ENCODE measurements around the gene BCS1L. TPM values are rescaled to one million over a fixed set of nuclear protein-coding genes. Genes with fewer than 3 reads are reported as not detected.
"Not testable (repeated sequence)": the region's sequence is repeated elsewhere in the genome, so short reads cannot be mapped to it uniquely, and the experiment has no call there.

Gene BCS1L
- total and polyA plus RNA-seq, 2 of the 13 experiments (the other 11 are each of a cell fraction or from before 2014, with no cell fraction given): 48.9 to 76.0 TPM

- TF ChIP-seq KLF6 (CRISPR knock-in tag; IDR thresholded peaks at IDR 0.05) (0 out of 2 replicates have a peak, but pooled peaks have one; percentile 54), ZNF605 (CRISPR knock-in tag; IDR thresholded peaks at IDR 0.05) (0 out of 2 replicates have a peak, but pooled peaks have one; percentile 23), RFXAP (CRISPR knock-in tag; IDR thresholded peaks at IDR 0.05; ENCODE audit: borderline replicate concordance) (0 out of 2 replicates have a peak, but pooled peaks have one; percentile 21), TEAD3 (CRISPR knock-in tag; optimal IDR thresholded peaks at IDR 0.05; ENCODE audit: borderline replicate concordance) (peak; percentile 88), ZNF644 (CRISPR knock-in tag; IDR thresholded peaks at IDR 0.05; ENCODE audit: low read depth) (0 out of 2 replicates have a peak, but pooled peaks have one; percentile 49), SMC3 (IDR thresholded peaks at IDR 0.05; ENCODE audit: low read length) (peak; percentile 98), THAP11 (CRISPR knock-in tag; IDR thresholded peaks at IDR 0.05) (peak; percentile 56; the same call in 1 of the 2 replicates), GABPA (CRISPR knock-in tag; IDR thresholded peaks at IDR 0.05; ENCODE audit: low read depth) (0 out of 2 replicates have a peak, but pooled peaks have one; percentile 43), ERF (CRISPR knock-in tag; IDR thresholded peaks at IDR 0.05) (0 out of 2 replicates have a peak, but pooled peaks have one; percentile 67), BCL6 (CRISPR knock-in tag; IDR thresholded peaks at IDR 0.05) (0 out of 2 replicates have a peak, but pooled peaks have one; percentile 8), SNAPC5 (CRISPR knock-in tag; IDR thresholded peaks at IDR 0.05; ENCODE audit: borderline replicate concordance) (0 out of 2 replicates have a peak, but pooled peaks have one; percentile 8), SP1 (CRISPR knock-in tag; IDR thresholded peaks at IDR 0.05) (0 out of 2 replicates have a peak, but pooled peaks have one; percentile 39), ZNF574 (CRISPR knock-in tag; IDR thresholded peaks at IDR 0.05) (peak; percentile 87), MYPOP (CRISPR knock-in tag; IDR thresholded peaks at IDR 0.05) (peak; percentile 92; the same call in 1 of the 2 replicates), IKZF5 (CRISPR knock-in tag; IDR thresholded peaks at IDR 0.05) (0 out of 2 replicates have a peak, but pooled peaks have one; percentile 25), ISL2 (CRISPR knock-in tag; IDR thresholded peaks at IDR 0.05) (0 out of 2 replicates have a peak, but pooled peaks have one; percentile 21), TFDP1 (CRISPR knock-in tag; IDR thresholded peaks at IDR 0.05; ENCODE audit: borderline replicate concordance) (peak; percentile 63; the same call in 1 of the 2 replicates), HDAC2 (CRISPR knock-in tag; IDR thresholded peaks at IDR 0.05) (peak; percentile 34; the same call in 1 of the 2 replicates), MIXL1 (CRISPR knock-in tag; IDR thresholded peaks at IDR 0.05) (peak; percentile 93)
- TF ChIP-seq GABPA (IDR thresholded peaks at IDR 0.05; ENCODE audit: low read depth, low read length); SP1 (IDR thresholded peaks at IDR 0.05): not testable (repeated sequence)
These were observed 28.0 kb downstream of the BCS1L start (continued) for GRCh38 chr2:218687400-218688060.

Measured in HepG2 (cell line).